Measurements from ENCODE around the gene SMIM35.

Gene SMIM35

GRCh38 chr11:118086913-118087768 is at the start of gene SMIM35:
Gene SMIM35, minus strand, starts transcription at chr11:118086963. Its CDS starts 206 bp downstream, at chr11:118086757.
- DNase-seq (ENCODE audit: low read depth in 2 of 2), result no peak

DNA sequence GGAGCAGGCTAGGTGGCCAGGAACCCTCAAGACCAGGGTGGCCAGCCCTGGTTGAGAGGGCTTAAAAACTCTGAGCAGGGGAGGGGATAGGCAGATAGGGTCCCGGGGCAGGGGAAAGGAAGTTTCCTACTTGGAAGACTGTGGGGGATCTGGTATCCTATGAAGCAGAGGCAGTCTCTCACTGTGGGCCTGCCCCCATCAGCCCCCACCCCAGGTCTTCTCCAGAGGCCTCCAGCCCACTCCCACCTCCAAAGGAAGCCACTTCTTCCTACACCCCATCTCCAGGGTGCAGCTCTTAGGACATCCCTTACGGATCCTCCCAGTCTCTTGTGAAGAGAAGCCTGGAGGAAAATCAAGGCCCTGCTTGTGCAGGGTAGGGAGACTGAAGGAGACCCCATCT is 49.6 kb upstream of the SMIM35 start:
- DNase-seq (ENCODE audit: low read depth in 2 of 2), result no peak

DNA sequence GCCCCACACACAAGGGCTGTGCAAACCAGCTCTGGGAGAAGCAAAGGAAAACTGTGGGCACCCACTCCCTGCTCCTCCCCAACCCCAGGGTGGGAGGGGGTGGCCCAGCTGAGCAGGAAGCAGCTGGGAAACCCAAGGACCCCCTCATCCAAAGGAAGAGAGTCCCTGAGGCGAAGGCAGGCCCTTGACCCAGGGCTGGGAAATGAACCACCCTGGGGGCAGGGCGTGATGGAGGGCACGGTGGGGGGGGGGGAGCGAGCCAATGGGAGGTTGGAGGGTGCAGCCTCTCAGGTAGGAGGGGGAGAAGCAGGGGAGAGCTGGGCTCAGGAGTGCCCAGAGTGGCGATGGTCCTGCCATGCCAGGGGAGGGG is 49.0 kb upstream of the SMIM35 start:
- DNase-seq (ENCODE audit: low read depth in 2 of 2), result no peak

DNA sequence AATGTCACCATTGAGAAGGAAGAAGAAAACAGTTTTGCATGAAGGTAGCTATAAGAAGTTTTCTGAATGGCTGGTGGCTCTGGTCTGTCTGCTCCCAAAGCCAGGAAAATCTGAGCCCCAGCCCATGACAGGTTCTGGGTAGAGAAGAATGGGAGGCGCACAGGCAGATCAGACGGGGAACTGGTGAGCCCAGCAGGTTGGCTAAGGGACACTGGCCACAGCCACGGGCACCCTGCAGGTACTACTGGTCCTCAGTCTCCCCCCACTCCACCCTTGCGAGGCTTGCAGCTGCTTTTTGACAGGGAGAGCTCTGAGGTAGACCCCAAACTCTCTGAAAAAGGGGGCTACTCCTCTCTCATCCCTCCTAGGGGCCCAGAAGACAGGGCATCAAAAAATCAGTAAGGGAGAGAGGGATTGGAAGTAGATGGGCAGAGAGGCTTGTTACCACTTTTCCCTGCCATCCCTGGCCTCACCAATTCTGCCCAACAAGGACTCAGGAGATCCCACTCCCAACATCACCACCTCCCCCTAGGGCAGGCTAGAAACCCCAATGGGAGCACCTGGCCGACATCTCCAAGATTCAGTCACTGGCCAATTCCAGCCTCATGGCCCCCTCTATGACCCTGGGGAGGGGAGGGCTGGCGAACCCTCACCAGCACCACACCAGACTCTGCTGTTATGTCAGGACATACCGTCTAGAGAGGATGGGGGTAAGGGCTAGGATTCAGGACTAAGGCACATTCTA is 48.5 kb upstream of the SMIM35 start:
- DNase-seq (ENCODE audit: low read depth in 2 of 2), result no peak

DNA sequence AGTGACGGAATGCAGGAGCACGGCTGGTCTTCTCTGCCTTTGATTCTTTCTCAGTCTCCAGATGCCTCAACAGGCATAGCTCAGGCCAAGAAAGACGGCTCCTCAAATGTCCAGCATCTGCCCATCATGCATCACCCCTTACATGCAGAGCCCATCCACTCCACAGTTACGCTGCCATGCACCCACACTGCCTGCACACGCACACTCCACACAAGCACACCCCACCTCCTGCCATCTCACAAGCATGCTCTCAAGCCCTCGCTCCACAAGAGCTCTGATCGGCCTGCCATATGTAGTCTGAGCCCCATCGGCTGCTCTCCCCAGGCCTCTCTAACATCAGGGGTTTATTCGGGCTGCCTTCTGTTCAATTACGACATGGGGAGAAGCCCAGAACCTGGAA is 47.1 kb upstream of the SMIM35 start:
- no peak for DNase-seq (ENCODE audit: low read depth in 2 of 2)

- DNase-seq (ENCODE audit: low read depth in 2 of 2), result no peak
These were observed 45.8 kb upstream of the SMIM35 start for GRCh38 chr11:118132385-118133151.

- DNase-seq (ENCODE audit: low read depth in 2 of 2), result no peak
These were observed 42.9 kb upstream of the SMIM35 start for GRCh38 chr11:118129471-118130172.

DNA sequence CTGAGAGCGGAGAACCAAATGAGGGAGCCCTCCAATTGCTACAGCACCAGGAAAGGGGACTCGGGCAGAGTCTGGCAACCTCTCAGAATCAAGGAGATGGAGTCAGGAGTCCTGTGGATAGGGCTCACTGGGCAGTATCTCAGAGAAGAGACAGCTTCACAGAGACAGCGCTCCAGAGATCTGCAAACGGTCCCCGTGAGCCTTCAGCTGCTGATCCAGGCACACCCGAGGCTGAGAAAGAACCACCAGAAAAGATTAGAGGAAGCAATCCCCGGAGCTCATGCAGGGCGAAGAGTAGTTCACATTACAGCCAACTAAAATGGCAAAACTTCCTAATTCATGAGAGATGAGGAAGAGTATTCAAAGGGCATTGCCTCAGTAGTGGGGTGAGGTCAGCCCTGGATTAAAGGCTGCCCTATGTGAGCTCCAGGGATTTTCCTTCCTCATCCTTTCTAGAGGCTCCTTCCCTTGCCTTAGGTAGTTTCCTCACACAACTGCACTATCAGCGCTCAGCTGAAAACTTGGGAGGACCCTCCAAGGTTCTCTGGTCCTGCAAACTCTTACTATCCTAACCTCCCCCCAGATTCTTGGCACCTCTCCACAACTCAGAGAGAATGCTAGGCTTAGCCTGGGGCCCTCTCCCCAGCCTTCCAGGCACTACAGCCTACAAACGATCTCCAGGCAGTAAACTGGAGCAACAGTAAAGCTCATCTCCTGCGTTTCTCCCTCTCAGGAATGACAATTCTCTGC is 42.1 kb upstream of the SMIM35 start:
- DNase-seq (ENCODE audit: low read depth in 2 of 2), result no peak

DNA sequence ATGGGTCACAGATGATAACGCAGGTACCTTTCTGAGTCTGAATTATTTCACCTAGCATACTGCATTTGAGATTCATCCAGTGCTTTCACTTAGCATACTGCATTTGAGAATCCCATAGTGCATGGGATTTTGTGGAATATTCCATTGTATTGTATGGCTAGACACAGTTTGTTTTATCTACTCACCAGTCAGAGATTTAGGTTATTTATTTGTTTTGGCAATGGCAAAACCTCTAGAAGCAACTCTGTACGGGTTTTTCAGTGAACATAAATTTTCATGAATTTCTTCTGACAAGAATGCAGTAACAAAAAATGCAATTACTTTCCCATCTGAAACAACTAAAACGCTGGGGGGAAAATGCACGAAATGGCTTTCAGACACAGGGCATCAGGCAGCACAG is 41.5 kb upstream of the SMIM35 start:
- no peak for DNase-seq (ENCODE audit: low read depth in 2 of 2)

DNA sequence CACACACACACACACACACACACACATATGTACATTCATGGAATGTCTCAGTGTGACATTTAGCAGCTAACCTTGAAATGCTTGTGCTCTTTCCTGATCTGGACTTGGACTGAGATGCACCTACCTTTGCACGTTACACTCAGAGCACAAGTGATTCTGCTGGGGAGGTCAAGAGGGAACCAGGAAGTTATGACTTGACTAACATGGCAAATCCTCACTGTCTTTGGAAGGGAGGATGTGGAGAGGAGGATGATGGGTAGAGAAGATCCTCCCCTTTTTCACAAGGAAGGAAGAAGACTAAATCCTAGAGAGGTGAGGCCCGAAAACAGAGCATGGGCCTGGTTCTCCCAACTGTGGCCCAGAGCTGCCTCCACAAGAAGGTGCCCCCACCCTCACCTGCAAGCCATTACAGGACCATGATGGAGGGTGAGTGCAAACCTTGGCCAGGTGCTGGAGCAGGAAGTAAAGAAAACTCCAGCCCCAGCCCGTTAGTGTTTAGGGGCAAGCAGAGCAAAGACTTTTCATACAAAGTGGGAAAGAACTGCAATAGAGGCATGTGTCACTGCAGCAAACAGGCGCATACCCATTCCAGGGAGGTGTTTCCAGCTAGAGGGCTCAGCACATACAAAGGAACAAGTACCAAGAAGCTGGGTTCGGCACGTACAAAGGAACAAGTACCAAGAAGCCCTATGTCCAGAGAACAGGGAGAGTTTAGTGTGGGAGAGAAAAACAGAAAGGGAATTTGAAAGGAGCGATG is 39.5 kb upstream of the SMIM35 start:
- DNase-seq (ENCODE audit: low read depth in 2 of 2), result no peak

DNA sequence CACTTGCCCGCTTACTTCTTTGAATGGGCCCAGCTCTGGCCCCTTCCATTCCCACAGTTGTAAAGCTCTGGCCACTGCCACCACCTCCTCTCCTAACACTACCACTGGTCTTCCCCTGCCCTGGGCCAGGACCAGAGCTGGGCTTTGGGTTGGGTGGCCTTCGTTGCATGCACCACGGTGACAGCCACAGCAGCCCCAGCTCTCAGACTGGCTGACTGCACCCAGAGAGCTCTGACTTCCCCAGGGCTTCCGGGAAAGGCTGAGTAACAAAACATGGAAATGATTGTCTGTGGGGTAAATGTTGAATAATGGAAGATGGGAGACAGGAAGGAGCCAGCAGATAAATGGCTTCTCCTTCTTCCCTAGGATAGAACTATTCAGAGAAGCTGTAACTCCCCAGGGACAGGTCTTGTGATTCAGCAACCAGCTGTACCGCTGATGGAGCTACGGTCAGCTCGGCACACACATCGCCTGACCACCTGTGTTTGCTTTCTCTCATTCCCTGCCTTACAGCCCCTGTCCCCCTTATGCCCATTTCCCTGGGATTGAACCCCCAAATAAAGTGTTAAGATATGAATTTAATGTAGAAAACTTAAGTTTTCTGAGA is 38.3 kb upstream of the SMIM35 start:
- DNase-seq (ENCODE audit: low read depth in 2 of 2), result no peak

GRCh38 chr11:118120793-118121192 is 34.0 kb upstream of the SMIM35 start:
- DNase-seq (ENCODE audit: low read depth in 2 of 2), result no peak

DNA sequence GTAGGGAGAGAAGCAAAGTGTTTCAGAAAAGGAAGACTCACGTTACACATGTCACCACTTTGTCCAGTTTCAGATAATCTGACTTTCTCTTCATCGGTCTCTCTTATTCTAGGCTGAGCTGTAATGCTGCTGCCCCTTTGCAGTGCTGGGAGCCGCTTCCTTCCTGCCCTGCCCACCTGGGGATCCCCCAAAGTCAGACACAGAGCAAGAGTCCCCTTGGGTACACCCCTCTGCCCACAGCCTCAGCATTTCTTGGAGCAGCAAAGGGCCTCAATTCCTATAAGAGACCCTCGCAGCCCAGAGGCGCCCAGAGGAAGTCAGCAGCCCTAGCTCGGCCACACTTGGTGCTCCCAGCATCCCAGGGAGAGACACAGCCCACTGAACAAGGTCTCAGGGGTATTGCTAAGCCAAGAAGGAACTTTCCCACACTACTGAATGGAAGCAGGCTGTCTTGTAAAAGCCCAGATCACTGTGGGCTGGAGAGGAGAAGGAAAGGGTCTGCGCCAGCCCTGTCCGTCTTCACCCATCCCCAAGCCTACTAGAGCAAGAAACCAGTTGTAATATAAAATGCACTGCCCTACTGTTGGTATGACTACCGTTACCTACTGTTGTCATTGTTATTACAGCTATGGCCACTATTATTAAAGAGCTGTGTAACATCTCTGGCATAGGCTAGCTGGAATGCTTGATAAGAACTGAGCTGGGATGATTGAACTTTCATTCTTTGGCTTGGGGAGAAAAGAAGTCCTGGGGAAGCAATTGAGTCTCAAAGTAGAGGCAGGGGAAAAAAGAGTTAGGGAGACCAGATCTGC is 31.2 kb upstream of the SMIM35 start:
- DNase-seq (ENCODE audit: low read depth in 2 of 2), result no peak

DNA sequence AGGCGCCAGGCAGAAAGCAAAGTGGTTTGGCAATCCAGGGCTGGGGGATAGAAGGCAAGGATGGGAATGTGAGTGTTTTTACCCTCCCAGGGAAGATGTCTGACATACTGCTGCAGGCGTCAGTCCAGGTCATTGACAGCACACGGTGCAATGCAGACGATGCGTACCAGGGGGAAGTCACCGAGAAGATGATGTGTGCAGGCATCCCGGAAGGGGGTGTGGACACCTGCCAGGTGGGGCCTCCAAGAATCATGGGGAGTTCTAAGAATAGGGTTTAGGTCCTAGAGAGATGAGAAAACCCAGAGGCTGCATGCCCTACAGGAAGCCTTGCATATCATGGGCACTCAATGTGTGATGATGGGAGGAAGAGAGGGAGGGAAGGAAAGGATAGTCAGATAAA is 28.3 kb upstream of the SMIM35 start:
- DNase-seq (ENCODE audit: low read depth in 2 of 2), result no peak

- no peak for DNase-seq (ENCODE audit: low read depth in 2 of 2)
These were observed 27.5 kb upstream of the SMIM35 start for GRCh38 chr11:118114266-118114665.

- no peak for DNase-seq (ENCODE audit: low read depth in 2 of 2)
These were observed 26.1 kb upstream of the SMIM35 start for GRCh38 chr11:118112711-118113430.

DNA sequence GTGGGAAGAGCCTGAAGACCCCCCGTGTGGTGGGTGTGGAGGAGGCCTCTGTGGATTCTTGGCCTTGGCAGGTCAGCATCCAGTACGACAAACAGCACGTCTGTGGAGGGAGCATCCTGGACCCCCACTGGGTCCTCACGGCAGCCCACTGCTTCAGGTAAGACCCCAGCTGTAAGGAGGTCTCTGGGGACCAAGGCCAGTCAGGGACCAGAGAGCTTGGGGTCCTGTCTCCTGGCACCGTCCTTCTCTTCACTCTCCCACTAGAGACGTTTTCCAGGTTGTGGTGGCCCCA is 24.9 kb upstream of the SMIM35 start:
- DNase-seq (ENCODE audit: low read depth in 2 of 2), result no peak

GRCh38 chr11:118111019-118111743 is 24.4 kb upstream of the SMIM35 start:
- DNase-seq (ENCODE audit: low read depth in 2 of 2), result no peak
